GM12892 (cell line): ENCODE measurements around the gene FGF8.

Experiments used
- POLR2A ChIP-seq: IDR thresholded peaks from 2 replicates; pipeline ENCODE4 v1.6.1; 2011; ENCODE audit warnings: low read depth, low read length, control low read depth
- POLR2AphosphoS5 ChIP-seq: IDR thresholded peaks from 2 replicates; pipeline ENCODE4 v1.6.1; 2011; ENCODE audit warnings: low read depth, low read length, control low read depth

GRCh38 chr10:101781984-101782810, 6.3 kb upstream of the FGF8 start:
- TF ChIP-seq POLR2A, result no peak
- TF ChIP-seq POLR2AphosphoS5, result no peak
